Hepatocyte (in vitro differentiated cells): ENCODE results near the gene EAF1.
"Not testable (repeated sequence)": the region's sequence is repeated elsewhere in the genome, so short reads cannot be mapped to it uniquely, and the experiment has no call there.

Experiments
- EZH2 ChIP-seq: fragments of 200-600 bp; sonication (generic); IDR thresholded peaks from 2 replicates; pipeline ENCODE4 v1.6.1; 2016; ENCODE audit warnings: antibody characterized with exemption, mild to moderate bottlenecking, borderline replicate concordance
- EZH2phosphoT487 ChIP-seq: fragments of 200-600 bp; sonication (generic); IDR thresholded peaks from one replicate; pipeline ENCODE4 v1.6.1; 2018; ENCODE audit warnings: antibody characterized with exemption, mild to moderate bottlenecking, low read depth, moderate library complexity; ENCODE audit not compliant: unreplicated experiment, severe bottlenecking
- TF ChIP-seq, protein P1 (sequence below): fragments of 200-600 bp; sonication (generic); IDR thresholded peaks from 2 replicates; pipeline ENCODE4 v1.5.1; 2016; ENCODE audit warnings: antibody characterized with exemption, mild to moderate bottlenecking; ENCODE audit not compliant: poor library complexity

DNA sequence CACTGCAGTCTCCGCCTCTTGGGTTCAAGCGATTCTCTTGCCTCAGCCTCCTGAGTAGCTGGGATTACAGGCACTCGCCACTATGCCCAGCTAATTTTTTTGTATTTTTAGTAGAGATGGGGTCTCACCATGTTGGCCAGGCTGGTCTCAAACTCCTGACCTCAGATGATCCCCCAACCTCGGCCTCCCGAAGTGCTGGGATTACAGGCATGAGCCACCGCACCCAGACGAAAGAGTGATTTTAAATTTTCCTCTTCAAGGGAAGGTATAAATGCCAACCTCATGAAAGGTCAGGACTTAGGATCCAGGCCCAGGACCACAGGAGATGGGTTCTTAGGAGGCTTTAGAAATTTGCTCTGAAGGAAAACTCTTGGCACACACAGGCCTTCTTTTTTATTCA is 16.4 kb upstream of the EAF1 start:
- TF ChIP-seq, protein P1, sequence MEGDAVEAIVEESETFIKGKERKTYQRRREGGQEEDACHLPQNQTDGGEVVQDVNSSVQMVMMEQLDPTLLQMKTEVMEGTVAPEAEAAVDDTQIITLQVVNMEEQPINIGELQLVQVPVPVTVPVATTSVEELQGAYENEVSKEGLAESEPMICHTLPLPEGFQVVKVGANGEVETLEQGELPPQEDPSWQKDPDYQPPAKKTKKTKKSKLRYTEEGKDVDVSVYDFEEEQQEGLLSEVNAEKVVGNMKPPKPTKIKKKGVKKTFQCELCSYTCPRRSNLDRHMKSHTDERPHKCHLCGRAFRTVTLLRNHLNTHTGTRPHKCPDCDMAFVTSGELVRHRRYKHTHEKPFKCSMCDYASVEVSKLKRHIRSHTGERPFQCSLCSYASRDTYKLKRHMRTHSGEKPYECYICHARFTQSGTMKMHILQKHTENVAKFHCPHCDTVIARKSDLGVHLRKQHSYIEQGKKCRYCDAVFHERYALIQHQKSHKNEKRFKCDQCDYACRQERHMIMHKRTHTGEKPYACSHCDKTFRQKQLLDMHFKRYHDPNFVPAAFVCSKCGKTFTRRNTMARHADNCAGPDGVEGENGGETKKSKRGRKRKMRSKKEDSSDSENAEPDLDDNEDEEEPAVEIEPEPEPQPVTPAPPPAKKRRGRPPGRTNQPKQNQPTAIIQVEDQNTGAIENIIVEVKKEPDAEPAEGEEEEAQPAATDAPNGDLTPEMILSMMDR: not testable (repeated sequence)
- TF ChIP-seq EZH2, EZH2phosphoT487: not testable (repeated sequence)
